Endothelial cell of umbilical vein (primary cell): ENCODE data around the gene ST6GALNAC4. TPM values are rescaled to one million over a fixed set of nuclear protein-coding genes. Genes with fewer than 3 reads are reported as not detected.

ENCODE experiments used
- BruUV-seq: library from RNA; stranded (reverse); fragments of 400-500 nt; replicated peaks from 2 replicates; lab custom pipeline; 2021; lab: Mats Ljungman, UMichigan
- CTCF ChIA-PET: fragments of 300-600, 350-600 bp; sonication (Branson Sonifier 250); formaldehyde crosslinking; loops from one replicate; lab custom pipeline; 2021; ENCODE audit warnings: antibody characterized with exemption, inconsistent platforms; lab: Charles Lee
- POLR2A ChIA-PET: fragments of 300-600, 350-600 bp; sonication (Branson Sonifier 250); formaldehyde crosslinking; loops from one replicate; lab custom pipeline; 2021; ENCODE audit warnings: antibody characterized with exemption, inconsistent platforms; lab: Charles Lee
- DNase-seq: peaks from one replicate; pipeline ENCODE4 v3.0.0-alpha.2; 2011; ENCODE audit warnings: low read depth, low spot score
- FAIRE-seq: peaks from 2 replicates; lab custom pipeline; 2011; peaks lifted over from hg19 to GRCh38; lab: Jason Lieb, UNC
- H2AFZ ChIP-seq: 2 replicates; pipeline ENCODE4 v1.6.0; 2012; ENCODE audit warnings: low read depth, low read length, control low read depth, inconsistent platforms
- H3K27ac ChIP-seq: 2 replicates; pipeline ENCODE4 v1.5.1; 2011; ENCODE audit warnings: low read depth, mild to moderate bottlenecking, control low read depth, low read length, moderate library complexity; ENCODE audit not compliant: insufficient read depth
- H3K27me3 ChIP-seq, 2 experiments: 2 replicates each; pipeline versions ENCODE4 v1.6.0 to v1.6.1; 2011; ENCODE audit warnings: low read length in 2 of 2, mixed read lengths in 1 of 2; ENCODE audit not compliant: control insufficient read depth in 2 of 2, insufficient read depth in 2 of 2
- H3K36me3 ChIP-seq, 2 experiments: 2 replicates in 1 of 2; 3 replicates in 1 of 2; pipeline ENCODE4 v1.5.1; 2011; ENCODE audit warnings: low read length in 2 of 2, mild to moderate bottlenecking in 1 of 2, moderate library complexity in 1 of 2; ENCODE audit not compliant: control insufficient read depth in 2 of 2, insufficient read depth in 2 of 2; ENCODE audit errors: extremely low read depth in 1 of 2
- H3K4me1 ChIP-seq: 3 replicates; pipeline ENCODE4 v1.5.1; 2011; ENCODE audit warnings: mild to moderate bottlenecking, low read length; ENCODE audit not compliant: control insufficient read depth, insufficient read depth; ENCODE audit errors: extremely low read depth
- H3K4me2 ChIP-seq: 2 replicates; pipeline ENCODE4 v1.6.1; 2011; ENCODE audit warnings: low read length, control low read depth, mixed read lengths; ENCODE audit not compliant: insufficient read depth
- H3K4me3 ChIP-seq, 3 experiments: fragments of 200-600 bp in 1 of 3; sonication (generic), shearing (Covaris generic) in 1 of 3; replicated peaks in 1 of 3; 2 replicates each; pipeline ENCODE4 v1.5.1; 2011 to 2016; ENCODE audit warnings: control low read depth in 3 of 3, low read length in 3 of 3, mild to moderate bottlenecking in 2 of 3, inconsistent platforms in 1 of 3, low read depth in 1 of 3, moderate library complexity in 1 of 3; ENCODE audit not compliant: insufficient read depth in 1 of 3
- H3K79me2 ChIP-seq: 2 replicates; pipeline ENCODE4 v1.6.0; 2012; ENCODE audit warnings: low read length, inconsistent platforms; ENCODE audit not compliant: control insufficient read depth, insufficient read depth
- H3K9ac ChIP-seq: replicated peaks from 2 replicates; pipeline ENCODE3; 2011; ENCODE audit warnings: low read length, control low read depth; ENCODE audit not compliant: insufficient read depth; ENCODE audit errors: extremely low read depth
- H3K9me1 ChIP-seq: replicated peaks from 3 replicates; pipeline ENCODE4 v1.6.0; 2011; ENCODE audit warnings: mild to moderate bottlenecking, low read length; ENCODE audit not compliant: control insufficient read depth, insufficient read depth; ENCODE audit errors: extremely low read depth
- H3K9me3 ChIP-seq: replicated peaks from 2 replicates; pipeline ENCODE4 v1.5.1; 2012; ENCODE audit warnings: low read length, inconsistent platforms; ENCODE audit not compliant: control insufficient read depth, insufficient read depth
- H4K20me1 ChIP-seq: replicated peaks from 2 replicates; pipeline ENCODE3; 2011; ENCODE audit warnings: mild to moderate bottlenecking, low read length; ENCODE audit not compliant: control insufficient read depth, insufficient read depth; ENCODE audit errors: extremely low read depth
- CTCF ChIP-seq, 2 donors: IDR thresholded peaks; 1 replicate in 1 of 2; 2 replicates in 1 of 2; pipeline ENCODE4 v1.5.1; 2011; ENCODE audit warnings: low read length in 2 of 2, mild to moderate bottlenecking in 2 of 2, moderate library complexity in 2 of 2, control low read depth in 1 of 2, inconsistent platforms in 1 of 2, low read depth in 1 of 2; ENCODE audit not compliant: insufficient read depth in 1 of 2; ENCODE audit errors: extremely low read depth in 1 of 2
- EZH2 ChIP-seq: IDR thresholded peaks from 2 replicates; pipeline ENCODE4 v1.6.1; 2012; ENCODE audit warnings: borderline replicate concordance, low read depth, mild to moderate bottlenecking, moderate library complexity, low read length, inconsistent platforms; ENCODE audit not compliant: severe bottlenecking
- FOS ChIP-seq: IDR thresholded peaks from 2 replicates; pipeline ENCODE4 v1.6.1; 2011; ENCODE audit warnings: mild to moderate bottlenecking, low read length, moderate library complexity, borderline replicate concordance; ENCODE audit not compliant: insufficient read depth
- GATA2 ChIP-seq: IDR thresholded peaks from 2 replicates; pipeline ENCODE4 v1.7.0; 2011; ENCODE audit warnings: low read depth, mild to moderate bottlenecking, moderate library complexity, mixed read lengths, low read length; ENCODE audit not compliant: insufficient read length, insufficient read depth
- JUN ChIP-seq: IDR thresholded peaks from 2 replicates; pipeline ENCODE4 v1.6.1; 2011; ENCODE audit warnings: borderline replicate concordance, low read depth; ENCODE audit not compliant: insufficient read length, insufficient read depth
- MAX ChIP-seq: IDR thresholded peaks from 2 replicates; pipeline ENCODE4 v1.6.1; 2011; ENCODE audit not compliant: insufficient read depth, insufficient read length
- MYC ChIP-seq: IDR thresholded peaks from one replicate; pipeline ENCODE4 v1.6.1; 2011; ENCODE audit warnings: mild to moderate bottlenecking, low read depth, low read length
- POLR2A ChIP-seq: IDR thresholded peaks from 2 replicates; pipeline ENCODE4 v1.6.1; 2012; ENCODE audit warnings: low read depth, mild to moderate bottlenecking, control low read depth, low read length
- POLR2AphosphoS5 ChIP-seq: IDR thresholded peaks from 2 replicates; pipeline ENCODE4 v1.6.1; 2012; ENCODE audit warnings: low read depth, mild to moderate bottlenecking, control low read depth, low read length, moderate library complexity; ENCODE audit not compliant: insufficient read depth
- dilution Hi-C: fragments of 300-500 bp; cut with MboI; formaldehyde crosslinking; loops from one replicate; pipeline ENCODE4 v1.15.0; 2019; ENCODE audit warnings: low sequenced_read_pairs; ENCODE audit not compliant: extremely low pct_ligation_motif_present
- intact Hi-C: fragments of 100-400 bp; cut with micrococcal nuclease; formaldehyde crosslinking; loops from one replicate; pipeline ENCODE4 v1.10.0; 2022
- polyA plus RNA-seq, 4 experiments: library from polyadenylated mRNA; depleted of rRNA in 3 of 4; stranded (reverse) in 3 of 4; unstranded in 1 of 4; fragments of >200 nt; gene quantifications; 2 replicates each; pipeline versions ENCODE4 v1.2.1 to v1.2.3, GENCODE V29; 2011 to 2012; ENCODE audit warnings: missing spikeins in 1 of 4
- total RNA-seq: library from RNA; stranded (reverse); gene quantifications from 2 replicates; pipeline ENCODE4 v1.2.3, GENCODE V29; 2021

ST6GALNAC4 gene
- total and polyA plus RNA-seq, 2 donors (not counting 3 experiments of a cell fraction or from before 2014, with no cell fraction given) = 45.9 to 85.3 TPM

- FAIRE-seq = no peak
- no TSS peak for BruUV-seq
- dilution Hi-C loops = no loop called here
Observed at GRCh38 chr9:127878652-127879390, 38.0 kb downstream of the ST6GALNAC4 start.

More at GRCh38 chr9:127878652-127879390, 38.0 kb downstream of the ST6GALNAC4 start:
- Histone ChIP-seq H3K79me2 (peaks cover 18% of the 10 kb centered on the region), H3K27me3 (no peaks in the 10 kb centered on the region), H3K4me2 (no peak overlapping the region), H3K9me1 (no peaks in the 10 kb centered on the region), H3K4me1 (peaks cover 22% of the 10 kb centered on the region), H3K36me3 (no peaks in the 10 kb centered on the region), H3K9ac (no peak overlapping the region), H3K9me3 (no peaks in the 10 kb centered on the region), H2AFZ (no peak overlapping the region), H3K4me3 (no peak overlapping the region), H3K27ac (no peak overlapping the region), H4K20me1 (no peaks in the 10 kb centered on the region)
- intact Hi-C loops = no loop called here
- TF ChIP-seq MAX (no peak), POLR2A (no peak), EZH2 (no peak), GATA2 (no peak), CTCF (IDR thresholded peaks at IDR 0.05; ENCODE audit: extremely low read depth in 1 of 2, insufficient read depth in 1 of 2, low read depth in 1 of 2, low read length in 2 of 2) (no peak), MYC (no peak), FOS (no peak), POLR2AphosphoS5 (no peak), JUN (no peak)
- DNase-seq = no peak
- ChIA-PET POLR2A (no interaction called here), CTCF (interaction anchor here (1.8 kb wide), 1 partner anchor 42 kb away, joined by 5 read pairs; no protein-coding TSS in a partner anchor)
